Central memory CD8-positive, alpha-beta T cell (primary cell): ENCODE measurements around the gene TATDN2.

ENCODE experiments used
- ATAC-seq: fragments of 150-1000 bp; cut with Tn5 transposase; replicated peaks from 2 replicates; pipeline ENCODE4 v1.10.0; 2022; ENCODE audit warnings: mild to moderate bottlenecking, moderate FRiP score, moderate number of reproducible peaks; ENCODE audit not compliant: poor library complexity, severe bottlenecking; ENCODE audit errors: extremely low read depth
- DNase-seq, 2 donors: peaks; one replicate each; pipeline ENCODE4 v3.0.0; 2021; ENCODE audit warnings: low spot score in 2 of 2
- H3K27ac Mint-ChIP-seq: one replicate; pipeline ENCODE4 v1.8.0; 2022; ENCODE audit warnings: low read depth, mild to moderate bottlenecking, moderate library complexity, mixed read lengths
- H3K27me3 Mint-ChIP-seq: one replicate; pipeline ENCODE4 v1.8.0; 2022; ENCODE audit warnings: mixed read lengths
- H3K36me3 Mint-ChIP-seq: one replicate; pipeline ENCODE4 v1.8.0; 2022; ENCODE audit warnings: mild to moderate bottlenecking, moderate library complexity, mixed read lengths; ENCODE audit not compliant: insufficient read depth
- H3K4me1 Mint-ChIP-seq: one replicate; pipeline ENCODE4 v1.8.0; 2022; ENCODE audit warnings: mixed read lengths
- H3K4me3 Mint-ChIP-seq: one replicate; pipeline ENCODE4 v1.8.0; 2022; ENCODE audit warnings: mild to moderate bottlenecking, moderate library complexity, mixed read lengths
- H3K9me3 Mint-ChIP-seq: one replicate; pipeline ENCODE4 v1.8.0; 2022; ENCODE audit warnings: mixed read lengths

TATDN2 gene

DNA sequence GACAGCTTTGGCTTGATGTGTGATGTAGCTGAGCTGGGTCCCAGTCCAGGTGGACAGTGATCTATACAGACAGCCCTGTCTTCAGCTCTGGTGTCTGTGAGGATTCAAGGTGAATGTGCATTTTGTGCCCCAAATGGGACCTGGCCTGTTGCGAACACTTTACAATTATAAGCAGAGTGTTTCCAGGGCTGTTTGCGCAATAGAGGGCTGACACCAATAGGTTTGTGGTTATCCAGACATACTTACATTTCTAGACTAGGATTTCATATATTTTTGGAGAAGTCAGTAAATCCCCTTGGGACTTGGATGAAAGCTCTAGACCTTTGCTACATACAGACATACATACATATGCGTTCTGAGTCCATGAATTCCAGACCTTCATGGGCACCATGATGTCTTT is 4.2 kb upstream of the TATDN2 start:
- DNase-seq (no peak), ATAC-seq (no peak)
- H3K27ac Mint-ChIP-seq: no peak overlapping the region
- H3K36me3 Mint-ChIP-seq: peaks cover 22% of the 10 kb centered on the region
- H3K9me3 Mint-ChIP-seq: peaks cover 5% of the 10 kb centered on the region
- H3K4me1 Mint-ChIP-seq: peaks cover 40% of the 10 kb centered on the region
- no peaks in the 10 kb centered on the region for H3K27me3 Mint-ChIP-seq
- H3K4me3 Mint-ChIP-seq: no peak overlapping the region

DNA sequence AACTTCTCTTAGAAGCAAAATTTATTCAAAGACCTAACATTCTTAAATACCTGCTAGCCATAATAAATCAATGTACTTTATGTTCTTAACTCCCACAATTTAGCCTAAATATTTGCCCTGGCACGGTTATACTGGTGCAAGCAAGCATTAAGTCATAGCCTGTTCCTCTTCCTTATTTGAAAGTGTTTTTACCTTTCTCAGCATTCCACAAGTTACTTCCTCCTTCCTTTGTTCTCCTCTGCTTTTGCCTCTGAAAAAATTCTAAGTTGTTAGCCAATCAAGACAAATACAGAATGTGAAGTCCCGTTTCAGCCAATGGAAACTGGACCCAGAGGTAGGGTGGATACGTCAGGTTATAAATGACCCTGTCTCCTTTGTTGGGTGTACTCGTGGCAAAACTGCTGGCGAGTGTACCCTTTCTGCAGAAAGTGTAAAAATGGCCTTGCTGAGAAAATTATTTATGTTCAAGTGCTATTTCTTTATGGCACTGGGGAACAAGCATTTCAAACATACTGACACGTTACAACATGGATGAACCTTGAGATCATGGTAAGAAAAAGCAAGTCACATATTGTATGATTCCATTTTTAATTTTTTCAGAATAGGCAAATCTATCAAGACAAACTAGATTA is 3.1 kb upstream of the TATDN2 start:
- Mint-ChIP-seq H3K9me3 (peaks cover 5% of the 10 kb centered on the region), H3K4me1 (peaks cover 44% of the 10 kb centered on the region), H3K27me3 (no peaks in the 10 kb centered on the region), H3K4me3 (no peak overlapping the region), H3K36me3 (peaks cover 16% of the 10 kb centered on the region), H3K27ac (no peak overlapping the region)
- no peak for DNase-seq
- ATAC-seq: no peak

DNA sequence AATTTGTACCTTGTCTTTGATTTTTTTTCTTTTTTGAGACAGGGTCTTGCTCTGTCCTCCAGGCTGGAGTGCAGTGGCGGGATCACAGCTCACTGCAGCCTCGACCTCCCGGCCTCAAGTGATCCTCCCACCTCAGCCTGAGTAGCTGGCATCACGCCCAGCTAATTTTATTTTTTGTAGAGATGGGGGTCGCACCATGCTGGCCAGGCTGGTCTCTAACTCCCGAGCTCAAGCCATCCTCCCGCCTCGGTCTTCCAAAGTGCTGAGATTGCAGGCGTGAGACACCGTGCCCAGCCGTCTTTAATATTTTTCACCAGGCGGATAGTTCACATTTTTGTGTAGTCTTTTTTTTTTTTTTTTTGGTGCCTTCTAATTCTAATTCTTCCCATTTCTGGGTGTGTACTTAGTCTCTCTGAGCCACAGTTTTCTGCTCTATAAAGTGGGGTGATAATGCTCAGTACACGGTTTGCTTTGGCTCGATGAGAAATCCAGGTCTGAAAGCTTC is 528 bp upstream of the TATDN2 start:
- peaks cover 52% of the 10 kb centered on the region for H3K4me1 Mint-ChIP-seq

DNA sequence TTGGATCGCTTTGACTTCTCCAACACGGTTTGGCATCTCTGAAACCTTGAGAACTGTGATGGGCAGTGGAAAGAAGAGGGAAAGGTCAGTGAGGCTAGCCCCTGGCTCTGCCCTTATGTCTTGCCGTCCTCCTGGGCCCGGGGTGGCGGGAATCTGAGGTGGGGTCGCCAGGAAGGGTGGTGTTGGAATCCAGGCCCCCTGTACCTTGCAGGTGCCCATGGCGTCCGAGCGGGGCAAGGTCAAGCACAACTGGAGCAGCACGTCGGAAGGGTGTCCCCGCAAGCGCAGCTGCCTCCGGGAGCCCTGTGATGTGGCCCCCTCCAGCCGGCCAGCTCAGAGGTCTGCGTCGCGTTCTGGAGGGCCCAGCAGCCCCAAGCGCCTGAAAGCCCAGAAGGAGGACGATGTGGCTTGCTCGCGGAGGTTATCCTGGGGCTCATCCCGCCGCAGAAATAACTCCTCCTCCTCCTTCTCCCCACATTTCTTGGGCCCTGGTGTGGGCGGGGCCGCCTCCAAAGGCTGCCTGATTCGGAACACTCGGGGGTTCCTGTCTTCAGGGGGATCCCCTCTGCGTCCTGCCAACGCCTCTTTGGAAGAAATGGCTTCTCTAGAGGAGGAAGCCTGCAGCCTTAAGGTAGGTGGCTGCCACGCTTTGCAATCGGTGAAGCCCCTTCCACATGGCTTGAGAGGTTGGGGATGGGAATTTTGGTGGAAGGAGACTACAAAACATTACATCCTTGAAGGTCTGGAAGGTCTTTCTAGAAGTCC is 907 bp downstream of the TATDN2 start:
- no peaks in the 10 kb centered on the region for H3K27me3 Mint-ChIP-seq
- H3K4me1 Mint-ChIP-seq: peaks cover 60% of the 10 kb centered on the region
- peak overlapping the region; percentile 92 for H3K27ac Mint-ChIP-seq
- peaks cover 5% of the 10 kb centered on the region for H3K9me3 Mint-ChIP-seq
- H3K4me3 Mint-ChIP-seq: peak overlapping the region; percentile 98
- DNase-seq: no peak
- ATAC-seq: no peak
- peaks cover 23% of the 10 kb centered on the region for H3K36me3 Mint-ChIP-seq

More for the DNA sequence above, 528 bp upstream of the TATDN2 start:
- Mint-ChIP-seq H3K36me3 (peaks cover 15% of the 10 kb centered on the region), H3K9me3 (peaks cover 5% of the 10 kb centered on the region), H3K4me3 (peak overlapping the region; percentile 98), H3K27ac (peak overlapping the region; percentile 92), H3K27me3 (no peaks in the 10 kb centered on the region)
- DNase-seq: no peak
- ATAC-seq: no peak

DNA sequence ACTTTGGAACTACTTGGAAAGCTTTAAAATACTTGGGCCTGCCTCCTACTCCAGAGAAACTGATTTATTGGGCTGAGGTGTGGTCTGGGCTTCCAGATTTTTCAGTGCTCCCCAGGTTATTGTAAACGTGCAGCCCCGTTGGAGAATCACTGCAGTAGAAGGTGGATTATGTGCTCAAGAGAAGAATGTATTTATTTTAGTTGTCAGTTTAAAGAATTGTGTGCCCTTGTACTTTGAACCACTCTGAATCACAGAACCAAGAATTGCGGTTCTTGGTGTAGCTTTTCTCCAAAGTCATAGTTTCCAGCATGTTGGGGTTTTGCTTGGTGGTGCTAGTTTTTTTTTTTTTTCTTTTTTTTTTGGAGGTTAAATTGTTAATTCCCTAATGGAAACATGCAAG is 1.6 kb downstream of the TATDN2 start:
- no peak for ATAC-seq
- Mint-ChIP-seq H3K27ac (peak overlapping the region; percentile 92), H3K4me3 (peak overlapping the region; percentile 98)

DNA sequence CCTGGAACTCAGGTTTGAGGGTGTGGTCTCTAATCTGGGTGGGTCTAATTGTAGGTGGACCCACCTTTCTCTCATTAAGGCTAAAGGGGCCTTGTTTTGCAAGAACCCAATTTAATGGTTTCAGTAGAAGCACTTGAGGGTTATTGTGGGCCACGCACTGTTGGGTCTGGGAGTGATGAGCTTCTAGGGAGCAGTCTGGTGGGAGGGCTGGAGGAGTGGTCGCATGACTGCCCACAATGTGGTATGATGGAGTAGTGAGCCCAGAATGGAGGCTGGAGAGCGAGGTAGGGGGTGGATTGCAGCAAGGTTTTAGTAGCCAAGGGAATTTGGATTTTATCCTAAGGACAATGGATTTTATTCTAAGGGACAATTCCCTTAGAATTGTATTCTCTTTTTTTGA is 2.7 kb downstream of the TATDN2 start:
- Mint-ChIP-seq H3K27me3 (no peaks in the 10 kb centered on the region), H3K9me3 (no peaks in the 10 kb centered on the region), H3K27ac (peak overlapping the region; percentile 92), H3K36me3 (peaks cover 32% of the 10 kb centered on the region), H3K4me3 (peak overlapping the region; percentile 98), H3K4me1 (peaks cover 77% of the 10 kb centered on the region)
- ATAC-seq (no peak), DNase-seq (no peak)

More for the DNA sequence above, 1.6 kb downstream of the TATDN2 start:
- DNase-seq: no peak
- Mint-ChIP-seq H3K27me3 (no peaks in the 10 kb centered on the region), H3K36me3 (peaks cover 27% of the 10 kb centered on the region), H3K9me3 (peaks cover 5% of the 10 kb centered on the region), H3K4me1 (peaks cover 67% of the 10 kb centered on the region)

DNA sequence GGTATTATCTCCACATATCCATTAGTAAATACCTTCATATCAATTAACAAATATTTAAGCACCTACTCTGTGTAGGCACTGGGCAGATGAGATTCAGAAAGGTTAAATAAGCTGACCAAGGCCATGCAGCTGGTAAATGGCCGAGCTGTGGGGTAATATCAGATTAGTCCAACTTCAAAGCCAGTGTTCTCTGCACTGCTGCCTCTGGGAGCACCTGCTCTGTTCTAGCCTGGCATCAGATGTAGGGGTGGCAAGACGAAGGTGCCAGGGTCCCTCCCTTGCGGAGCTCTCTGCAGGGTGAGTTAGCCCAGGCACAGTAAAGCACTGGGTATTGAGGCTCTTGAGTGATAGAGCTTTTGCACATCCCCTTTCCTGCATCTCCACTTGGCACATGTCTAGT is 5.5 kb downstream of the TATDN2 start:
- Mint-ChIP-seq H3K4me3 (peak overlapping the region; percentile 12), H3K27ac (no peak overlapping the region), H3K27me3 (no peaks in the 10 kb centered on the region), H3K4me1 (peaks cover 77% of the 10 kb centered on the region), H3K36me3 (peaks cover 39% of the 10 kb centered on the region), H3K9me3 (no peaks in the 10 kb centered on the region)
- DNase-seq (no peak), ATAC-seq (no peak)

DNA sequence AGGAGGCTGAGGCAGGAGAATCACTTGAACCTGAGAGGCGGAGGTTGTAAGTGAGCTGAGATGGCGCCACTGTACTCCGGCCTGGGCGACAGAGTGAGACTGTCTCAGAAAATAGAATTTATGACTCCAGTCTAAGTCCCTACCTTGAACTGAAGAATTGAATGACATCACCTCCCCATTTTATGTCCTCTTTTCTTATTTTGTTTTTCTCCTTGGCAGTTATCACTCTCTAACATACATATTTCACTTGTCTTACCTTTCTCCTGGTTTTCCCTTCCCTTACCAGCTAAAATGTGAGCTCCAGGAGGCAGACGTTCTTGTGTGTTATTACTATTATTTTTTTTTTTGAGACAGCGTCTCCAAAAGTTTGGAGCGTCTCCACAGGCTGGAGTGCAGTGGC is 7.6 kb downstream of the TATDN2 start:
- ATAC-seq (no peak), DNase-seq (no peak)
- Mint-ChIP-seq H3K4me3 (no peak overlapping the region), H3K36me3 (peaks cover 48% of the 10 kb centered on the region), H3K27ac (peak overlapping the region; percentile 70), H3K9me3 (no peaks in the 10 kb centered on the region), H3K4me1 (peaks cover 75% of the 10 kb centered on the region), H3K27me3 (no peaks in the 10 kb centered on the region)

DNA sequence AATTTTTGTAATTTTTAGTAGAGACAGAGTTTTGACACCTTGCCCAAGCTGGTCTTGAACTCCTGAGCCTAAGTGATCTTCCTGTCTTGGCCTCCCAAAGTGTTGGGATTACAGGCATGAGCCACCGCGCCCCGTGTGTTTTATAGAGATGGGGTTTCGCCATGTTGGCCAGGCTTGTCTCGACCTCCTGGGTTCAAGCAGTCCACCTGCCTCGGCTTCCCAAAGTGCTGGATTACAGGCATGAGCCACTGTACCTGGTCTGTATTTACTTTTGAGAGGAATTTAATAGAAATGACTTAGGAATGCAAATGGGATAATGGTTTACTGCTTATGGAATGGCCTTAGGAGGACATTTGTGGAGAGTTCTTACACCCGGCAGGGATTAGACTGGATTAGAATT is 10.8 kb downstream of the TATDN2 start:
- Mint-ChIP-seq H3K27me3 (no peaks in the 10 kb centered on the region), H3K36me3 (peaks cover 67% of the 10 kb centered on the region), H3K27ac (no peak overlapping the region), H3K4me3 (no peak overlapping the region), H3K9me3 (no peaks in the 10 kb centered on the region), H3K4me1 (peaks cover 78% of the 10 kb centered on the region)
- ATAC-seq (no peak), DNase-seq (no peak)

DNA sequence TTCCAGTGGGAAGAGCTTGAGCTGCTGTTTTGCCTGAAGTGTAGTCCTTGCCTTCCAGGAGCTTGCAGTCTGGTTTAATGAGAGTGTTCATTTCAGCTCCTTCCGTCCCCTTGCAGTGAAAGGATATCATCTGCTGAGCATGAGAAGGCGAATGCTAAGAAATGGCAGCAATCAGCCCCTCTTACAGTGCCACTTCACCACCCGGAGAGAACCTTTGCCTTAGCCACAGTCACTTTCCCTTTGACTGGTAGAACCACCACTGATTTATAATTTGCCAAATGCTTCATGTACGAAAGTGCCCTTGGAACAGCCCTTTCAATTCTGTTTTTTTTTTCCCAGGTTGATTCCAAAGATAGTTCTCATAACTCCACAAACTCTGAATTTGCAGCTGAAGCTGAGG is 11.5 kb downstream of the TATDN2 start:
- DNase-seq: no peak
- Mint-ChIP-seq H3K4me3 (no peak overlapping the region), H3K27ac (peak overlapping the region; percentile 85)

DNA sequence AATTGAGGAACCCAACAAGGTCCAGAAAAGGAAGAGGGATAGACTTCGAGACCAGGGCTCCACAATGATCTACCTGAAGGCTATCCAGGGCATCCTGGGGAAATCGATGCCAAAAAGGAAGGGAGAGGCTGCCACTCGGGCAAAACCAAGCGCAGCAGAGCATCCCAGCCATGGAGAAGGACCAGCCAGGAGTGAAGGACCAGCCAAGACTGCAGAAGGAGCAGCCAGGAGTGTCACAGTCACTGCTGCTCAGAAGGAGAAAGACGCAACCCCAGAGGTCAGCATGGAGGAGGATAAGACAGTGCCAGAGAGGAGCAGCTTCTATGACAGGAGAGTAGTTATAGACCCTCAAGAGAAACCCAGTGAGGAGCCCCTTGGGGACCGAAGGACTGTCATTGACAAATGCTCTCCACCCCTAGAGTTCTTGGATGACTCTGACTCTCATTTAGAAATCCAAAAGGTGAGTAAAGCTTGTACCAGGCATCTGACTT is 12.0 kb downstream of the TATDN2 start:
- H3K27ac Mint-ChIP-seq: peak overlapping the region; percentile 85
- DNase-seq (no peak), ATAC-seq (no peak)
- H3K4me3 Mint-ChIP-seq: no peak overlapping the region
- H3K4me1 Mint-ChIP-seq: peaks cover 74% of the 10 kb centered on the region
- peaks cover 72% of the 10 kb centered on the region for H3K36me3 Mint-ChIP-seq
- no peaks in the 10 kb centered on the region for H3K9me3 Mint-ChIP-seq
- no peaks in the 10 kb centered on the region for H3K27me3 Mint-ChIP-seq

More for the DNA sequence above, 11.5 kb downstream of the TATDN2 start:
- H3K4me1 Mint-ChIP-seq: peaks cover 78% of the 10 kb centered on the region
- no peaks in the 10 kb centered on the region for H3K27me3 Mint-ChIP-seq
- H3K9me3 Mint-ChIP-seq: no peaks in the 10 kb centered on the region
- peaks cover 70% of the 10 kb centered on the region for H3K36me3 Mint-ChIP-seq
- no peak for ATAC-seq

DNA sequence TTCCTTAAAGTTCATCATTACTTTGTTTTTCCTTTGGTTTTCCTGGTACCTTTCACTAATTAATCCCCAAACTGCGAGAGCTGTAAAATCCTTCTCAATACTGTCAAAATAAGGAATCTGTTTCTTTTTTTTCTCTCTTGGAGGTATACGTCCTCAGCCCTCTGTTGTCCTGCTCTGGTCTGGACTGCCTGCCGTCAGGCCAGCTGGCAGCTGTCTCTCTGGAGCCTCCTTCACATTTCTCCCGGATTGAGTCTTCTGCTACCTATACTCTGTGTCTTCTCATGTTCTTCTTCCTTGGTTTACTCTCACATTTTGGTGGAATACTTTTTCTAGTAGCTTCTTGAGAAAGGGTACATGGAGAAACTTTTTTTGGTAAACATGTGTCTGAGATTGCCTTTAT is 13.8 kb downstream of the TATDN2 start:
- peaks cover 68% of the 10 kb centered on the region for H3K36me3 Mint-ChIP-seq
- peak overlapping the region; percentile 43 for H3K27ac Mint-ChIP-seq
- H3K9me3 Mint-ChIP-seq: no peaks in the 10 kb centered on the region
- H3K4me3 Mint-ChIP-seq: peak overlapping the region; percentile 0
- ATAC-seq (no peak), DNase-seq (no peak)
- peaks cover 69% of the 10 kb centered on the region for H3K4me1 Mint-ChIP-seq
- no peaks in the 10 kb centered on the region for H3K27me3 Mint-ChIP-seq
